ENCODE data around the gene CDH13. TPM values are rescaled to one million over a fixed set of nuclear protein-coding genes. Genes with fewer than 3 reads are reported as not detected.
A peak's percentile ranks its signal among the peaks of the same experiment; 100 is the strongest.

The CDH13 gene
- polyA plus RNA-seq, 1 donor, result 57.0 TPM

- no peak for DNase-seq
Observed at GRCh38 chr16:82957212-82957611, 330.4 kb downstream of the CDH13 start.

GRCh38 chr16:82960918-82961317 is 334.1 kb downstream of the CDH13 start:
- no peak for DNase-seq

GRCh38 chr16:82963653-82964052 is 336.9 kb downstream of the CDH13 start:
- DNase-seq, result no peak

GRCh38 chr16:82965808-82966207 is 339.0 kb downstream of the CDH13 start:
- peak; percentile 1 for DNase-seq

- DNase-seq, result no peak
Observed at GRCh38 chr16:82967424-82967823, 340.7 kb downstream of the CDH13 start.

- DNase-seq, result no peak
Observed at GRCh38 chr16:82971126-82971525, 344.4 kb downstream of the CDH13 start.

- no peak for DNase-seq
Observed at GRCh38 chr16:82972331-82972919, 345.7 kb downstream of the CDH13 start.

- no peak for DNase-seq
Observed at GRCh38 chr16:82979406-82980111, 352.8 kb downstream of the CDH13 start.

GRCh38 chr16:82980810-82981209 is 354.0 kb downstream of the CDH13 start:
- no peak for DNase-seq

- DNase-seq, result no peak
Observed at GRCh38 chr16:82987767-82988166, 361.0 kb downstream of the CDH13 start.

GRCh38 chr16:82990155-82990554 is 363.4 kb downstream of the CDH13 start:
- no peak for DNase-seq

- DNase-seq, result no peak
Observed at GRCh38 chr16:82991410-82991809, 364.6 kb downstream of the CDH13 start.

GRCh38 chr16:82991966-82992675 is 365.4 kb downstream of the CDH13 start:
- no peak for DNase-seq

GRCh38 chr16:82992786-82993185 is 366.0 kb downstream of the CDH13 start:
- DNase-seq, result no peak

GRCh38 chr16:82993415-82993814 is 366.6 kb downstream of the CDH13 start:
- DNase-seq, result no peak

GRCh38 chr16:82993926-82994325 is 367.2 kb downstream of the CDH13 start:
- DNase-seq, result no peak

- DNase-seq, result no peak
Observed at GRCh38 chr16:82995286-82995923, 368.6 kb downstream of the CDH13 start.

GRCh38 chr16:82995924-82996441 is 369.2 kb downstream of the CDH13 start:
- no peak for DNase-seq

- DNase-seq, result no peak
Observed at GRCh38 chr16:82996814-82997213, 370.0 kb downstream of the CDH13 start.

- no peak for DNase-seq
Observed at GRCh38 chr16:82999711-83000110, 372.9 kb downstream of the CDH13 start.

GRCh38 chr16:83002351-83003334 is 375.9 kb downstream of the CDH13 start:
- DNase-seq, result no peak

Measured in hindlimb muscle (tissue), 1 donor.